HL-60/S4 (cell line): ENCODE measurements around the gene INPP5A.

Experiments
- in situ Hi-C: fragments of 300-500 bp; cut with MboI; formaldehyde crosslinking; loops from 2 replicates; pipeline ENCODE4 v1.14.3; 2022; ENCODE audit warnings: low sequenced_read_pairs

INPP5A gene

GRCh38 chr10:132638130-132638515 is 100.5 kb downstream of the INPP5A start:
- in situ Hi-C loops: loop anchor here (10.0 kb wide), 2 partner anchors 183 to 253 kb away; no protein-coding TSS in a partner anchor

DNA sequence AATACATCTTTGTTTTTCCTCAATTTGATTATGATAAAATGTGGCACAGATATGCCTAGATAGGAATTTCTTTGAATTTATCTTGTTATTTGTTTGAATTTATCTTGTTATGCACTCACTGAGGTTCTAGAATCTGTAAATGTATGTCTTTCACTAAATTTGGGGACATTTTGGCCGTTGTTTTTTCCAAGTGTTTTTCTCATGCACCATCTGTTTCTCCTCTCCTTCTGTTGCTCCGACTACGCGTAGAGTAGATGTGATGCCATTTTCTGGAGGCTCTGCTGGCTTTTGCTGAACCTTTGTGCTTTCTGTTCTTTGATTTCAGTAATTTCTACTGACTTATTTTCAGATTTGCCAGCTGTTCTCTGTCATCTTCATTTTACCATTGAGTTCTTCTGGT is 101.9 kb downstream of the INPP5A start:
- in situ Hi-C loops: loop anchor here (10.0 kb wide), 2 partner anchors 185 to 255 kb away; no protein-coding TSS in a partner anchor

GRCh38 chr10:132640326-132641125 is 102.9 kb downstream of the INPP5A start:
- in situ Hi-C loops: no loop called here

DNA sequence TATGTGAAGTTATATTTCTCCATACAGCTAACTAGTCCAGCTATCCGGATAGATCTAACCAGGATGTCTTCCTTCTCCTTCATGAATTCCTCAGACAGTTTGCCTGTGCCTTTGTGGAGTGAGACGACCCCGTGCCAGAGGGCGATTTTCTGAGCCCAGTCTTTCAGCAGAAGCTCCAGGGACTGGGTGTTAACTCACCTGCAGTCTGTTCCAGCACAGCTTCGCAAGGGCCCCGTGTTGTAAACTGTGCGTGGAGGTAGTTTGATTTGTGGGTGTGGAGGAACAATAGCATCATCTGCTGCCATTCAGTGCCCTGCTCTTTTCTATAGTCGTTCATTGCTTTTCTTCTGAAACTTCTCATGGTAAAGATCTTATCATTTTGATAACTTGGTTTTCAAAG is 103.8 kb downstream of the INPP5A start:
- in situ Hi-C loops: no loop called here

DNA sequence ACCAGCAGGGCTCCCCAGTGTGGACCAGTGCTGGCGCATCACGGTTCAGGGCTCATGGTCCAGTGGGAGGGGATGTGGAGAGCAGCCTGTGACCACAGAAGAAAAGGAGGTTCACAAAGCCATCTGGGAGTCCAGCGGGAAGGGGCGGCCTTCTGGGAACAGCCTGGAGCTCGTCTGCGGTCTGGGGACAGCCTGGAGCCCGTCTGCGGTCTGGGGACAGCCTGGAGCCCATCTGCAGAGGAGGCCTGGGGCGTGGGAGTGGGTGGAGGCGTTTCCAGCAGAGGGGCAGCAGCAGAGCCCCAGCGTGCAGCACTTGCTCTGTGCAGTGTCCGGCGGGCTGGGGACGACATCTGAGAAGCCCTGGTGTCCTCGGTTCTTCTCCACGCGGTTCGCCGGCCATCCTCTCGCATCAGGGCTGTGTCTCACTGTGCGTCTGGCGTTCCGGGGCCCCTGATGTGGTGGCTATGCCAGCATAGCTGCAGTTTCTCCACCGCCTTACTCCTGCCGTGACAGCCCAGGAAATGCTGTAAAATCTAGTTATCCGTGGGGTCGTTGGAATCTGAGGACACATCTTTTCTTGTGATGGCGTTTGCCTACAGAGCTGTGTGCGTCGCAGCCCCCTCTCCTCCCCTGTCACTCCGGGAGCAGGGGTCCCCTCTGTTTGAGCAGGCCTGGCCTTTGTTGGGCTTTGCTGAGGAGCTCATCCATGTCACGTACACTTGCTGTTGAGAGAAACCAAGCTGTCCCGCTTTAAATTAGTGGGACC is 104.6 kb downstream of the INPP5A start:
- in situ Hi-C loops: no loop called here

GRCh38 chr10:132642732-132643008 is 105.1 kb downstream of the INPP5A start:
- in situ Hi-C loops: no loop called here

- in situ Hi-C loops: no loop called here
Observed at GRCh38 chr10:132643709-132644526, 106.3 kb downstream of the INPP5A start.

DNA sequence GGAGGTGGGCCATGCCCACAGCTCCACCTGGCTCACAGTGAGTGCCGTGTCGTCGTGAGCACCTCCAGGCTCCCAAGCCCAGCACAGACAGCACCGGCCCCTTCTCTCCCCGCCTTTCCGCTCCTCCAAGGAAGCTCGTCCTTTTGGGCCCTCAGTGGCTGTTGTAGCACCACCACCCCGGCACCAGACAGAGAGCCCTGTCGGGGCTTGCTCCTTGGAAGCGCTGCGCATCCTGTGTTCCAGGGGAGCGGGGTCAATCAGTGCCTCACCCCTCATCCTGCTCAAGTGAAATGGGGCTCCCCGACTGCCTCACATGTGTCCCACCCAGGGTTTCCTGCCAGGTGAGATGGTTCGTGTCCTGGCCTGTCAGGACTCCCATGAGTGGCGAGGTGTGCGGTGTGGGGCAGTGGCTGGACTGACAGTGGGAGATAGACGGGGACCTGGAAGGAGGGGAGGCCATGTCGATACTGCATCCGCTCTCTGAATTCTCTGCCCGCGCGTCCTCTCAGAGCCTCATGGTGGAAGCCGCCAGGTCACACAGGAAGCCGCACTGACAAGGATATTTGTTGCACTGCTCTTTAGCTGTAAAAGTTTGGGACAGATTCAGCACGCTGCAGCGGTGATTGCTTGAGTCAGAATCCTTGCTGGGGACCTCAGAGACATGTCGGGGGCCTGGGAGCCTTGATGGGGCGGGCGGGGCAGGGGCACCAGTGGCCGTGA is 107.1 kb downstream of the INPP5A start:
- in situ Hi-C loops: no loop called here

- in situ Hi-C loops: no loop called here
Observed at GRCh38 chr10:132645247-132645530, 107.6 kb downstream of the INPP5A start.

DNA sequence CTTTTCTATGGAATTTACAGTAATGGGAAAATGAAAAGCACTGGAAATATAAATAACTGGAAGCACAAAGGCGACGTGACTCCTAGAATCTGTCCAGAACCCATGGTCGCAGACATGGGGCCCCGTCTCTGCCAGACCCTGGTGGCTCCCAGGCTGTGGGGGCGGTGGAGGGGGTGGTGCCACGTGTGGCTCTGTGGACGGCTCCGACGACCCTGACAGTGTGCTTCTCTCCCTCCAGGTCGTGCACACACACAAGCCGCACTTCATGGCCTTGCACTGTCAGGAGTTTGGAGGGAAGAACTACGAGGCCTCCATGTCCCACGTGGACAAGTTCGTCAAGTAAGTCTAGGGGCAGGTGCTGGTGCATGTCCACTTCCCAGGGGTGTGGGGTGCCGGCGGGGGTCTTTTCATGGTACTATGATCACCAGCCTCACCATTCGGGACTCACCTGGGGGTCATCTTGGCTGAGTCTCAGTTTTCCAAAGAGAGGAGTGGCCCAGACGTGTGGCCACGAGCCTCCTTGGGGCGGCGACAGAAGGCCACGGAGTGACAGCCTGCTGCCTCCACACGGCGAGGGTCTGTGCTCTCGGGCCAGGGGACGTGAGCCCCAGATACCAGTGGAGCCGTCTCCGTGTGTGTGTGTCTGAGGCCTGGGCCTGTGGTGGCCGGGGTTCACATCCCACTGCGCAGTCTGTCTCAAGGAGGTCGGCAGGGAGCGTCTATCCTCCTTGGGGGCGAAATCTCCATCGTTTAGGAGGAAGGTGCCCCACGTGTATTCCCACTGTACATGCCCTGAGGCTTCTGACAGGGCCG is 108.2 kb downstream of the INPP5A start:
- in situ Hi-C loops: no loop called here

- in situ Hi-C loops: no loop called here
Observed at GRCh38 chr10:132646443-132647097, 109.0 kb downstream of the INPP5A start.

- in situ Hi-C loops: no loop called here
Observed at GRCh38 chr10:132647424-132647823, 109.8 kb downstream of the INPP5A start.

- in situ Hi-C loops: no loop called here
Observed at GRCh38 chr10:132648072-132648850, 110.7 kb downstream of the INPP5A start.

- in situ Hi-C loops: no loop called here
Observed at GRCh38 chr10:132648851-132649528, 111.4 kb downstream of the INPP5A start.

DNA sequence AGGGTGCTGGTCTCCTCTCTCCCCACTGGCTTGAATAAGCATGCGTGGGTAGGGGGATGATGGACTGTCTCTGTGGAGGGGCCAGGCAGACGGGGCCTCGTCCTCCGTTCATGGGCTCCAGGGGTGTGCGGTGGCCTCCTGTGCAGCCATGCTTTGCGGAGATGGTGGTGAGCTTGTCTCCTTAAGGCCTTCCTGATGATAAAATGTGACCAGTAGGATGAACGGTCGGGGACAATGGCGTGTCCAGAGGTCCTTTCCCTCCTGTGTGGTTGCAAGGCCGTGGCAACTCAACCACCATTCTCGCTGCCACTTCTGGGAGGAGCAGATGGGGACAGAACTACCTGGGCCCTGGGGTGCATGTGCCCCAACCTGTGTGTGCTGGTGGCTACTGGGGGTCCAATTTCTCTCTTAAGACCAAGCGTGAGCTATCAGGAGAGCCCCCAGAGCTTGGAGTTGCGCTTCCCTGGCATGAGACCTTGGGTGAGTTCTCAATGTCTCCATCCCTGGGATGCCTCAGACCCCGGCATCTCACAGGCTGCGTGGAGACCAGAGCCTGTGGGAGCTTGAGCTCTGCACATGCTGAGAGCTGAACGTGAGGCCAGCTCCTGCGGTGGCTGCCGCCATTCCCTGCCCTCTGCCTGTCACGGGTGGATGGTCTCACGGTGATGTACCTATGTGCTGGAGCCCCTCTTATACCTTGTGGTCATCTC is 112.2 kb downstream of the INPP5A start:
- in situ Hi-C loops: loop anchor here (25.0 kb wide), 1 partner anchor 438 kb away; no protein-coding TSS in a partner anchor

- in situ Hi-C loops: loop anchor here (25.0 kb wide), 1 partner anchor 438 kb away; no protein-coding TSS in a partner anchor
Observed at GRCh38 chr10:132650611-132651250, 113.1 kb downstream of the INPP5A start.

GRCh38 chr10:132651511-132652029 is 114.0 kb downstream of the INPP5A start:
- in situ Hi-C loops: loop anchor here (25.0 kb wide), 1 partner anchor 439 kb away; no protein-coding TSS in a partner anchor
